COR-L47 (cell line): Measurements from ENCODE around the gene DOCK1.

ENCODE experiments used
- DNase-seq: peaks from one replicate; lab custom pipeline; 2025; lab: John Stamatoyannopoulos, UW

The DOCK1 gene

GRCh38 chr10:127089446-127089845, 184.2 kb downstream of the DOCK1 start:
- no peak for DNase-seq

GRCh38 chr10:127090138-127090537, 184.9 kb downstream of the DOCK1 start:
- no peak for DNase-seq

GRCh38 chr10:127091354-127091753, 186.1 kb downstream of the DOCK1 start:
- no peak for DNase-seq

GRCh38 chr10:127092916-127093315, 187.7 kb downstream of the DOCK1 start:
- DNase-seq = no peak

GRCh38 chr10:127094984-127095383, 189.8 kb downstream of the DOCK1 start:
- no peak for DNase-seq

GRCh38 chr10:127100983-127101615, 195.9 kb downstream of the DOCK1 start:
- DNase-seq = no peak

- DNase-seq = no peak
These were observed 196.9 kb downstream of the DOCK1 start for GRCh38 chr10:127102176-127102575.

GRCh38 chr10:127115100-127115499, 209.9 kb downstream of the DOCK1 start:
- DNase-seq = no peak

- no peak for DNase-seq
These were observed 211.9 kb downstream of the DOCK1 start for GRCh38 chr10:127117125-127117524.

GRCh38 chr10:127118034-127118433, 212.8 kb downstream of the DOCK1 start:
- DNase-seq = no peak

GRCh38 chr10:127119936-127120335, 214.7 kb downstream of the DOCK1 start:
- no peak for DNase-seq

GRCh38 chr10:127122831-127123230, 217.6 kb downstream of the DOCK1 start:
- no peak for DNase-seq

- no peak for DNase-seq
These were observed 218.4 kb downstream of the DOCK1 start for GRCh38 chr10:127123626-127124025.

- no peak for DNase-seq
These were observed 220.1 kb downstream of the DOCK1 start for GRCh38 chr10:127125331-127125730.

GRCh38 chr10:127127822-127128221, 222.6 kb downstream of the DOCK1 start:
- DNase-seq = no peak

- no peak for DNase-seq
These were observed 223.9 kb downstream of the DOCK1 start for GRCh38 chr10:127129104-127129503.

- DNase-seq = no peak
These were observed 227.2 kb downstream of the DOCK1 start for GRCh38 chr10:127132451-127132850.

- DNase-seq = no peak
These were observed 228.0 kb downstream of the DOCK1 start for GRCh38 chr10:127133225-127133624.

- no peak for DNase-seq
These were observed 228.7 kb downstream of the DOCK1 start for GRCh38 chr10:127133672-127134500.

GRCh38 chr10:127135844-127136577, 230.8 kb downstream of the DOCK1 start:
- DNase-seq = no peak

GRCh38 chr10:127137391-127137790, 232.2 kb downstream of the DOCK1 start:
- DNase-seq = no peak

- DNase-seq = no peak
These were observed 236.9 kb downstream of the DOCK1 start for GRCh38 chr10:127142136-127142535.

- no peak for DNase-seq
These were observed 237.6 kb downstream of the DOCK1 start for GRCh38 chr10:127142856-127143255.
